ENCODE measurements around the gene RNGTT. TPM values are rescaled to one million over a fixed set of nuclear protein-coding genes. Genes with fewer than 3 reads are reported as not detected.

RNGTT gene
- total and polyA plus RNA-seq, 7 donors: 3.9 to 8.8 (median 7.9) TPM

DNA sequence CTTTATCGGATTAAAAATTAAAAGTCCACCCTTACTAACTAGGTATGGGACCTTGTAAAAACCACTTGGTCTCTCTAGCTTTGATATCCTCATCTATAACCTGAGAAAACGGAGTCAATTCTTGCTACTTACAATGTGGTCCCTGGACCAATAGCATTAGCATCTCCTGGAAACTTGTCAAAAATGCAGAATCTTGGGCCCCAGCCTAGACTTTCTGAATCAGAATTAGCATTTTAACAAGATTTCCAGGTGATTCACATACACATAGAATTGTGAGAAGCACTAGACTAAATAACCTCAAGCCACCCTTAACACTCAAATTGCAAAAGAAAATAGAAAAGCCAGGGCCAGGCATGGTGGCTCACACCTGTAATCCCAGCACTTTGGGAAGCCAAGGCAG lies 96.6 kb downstream of the RNGTT start:
- peaks cover 18% of the 10 kb centered on the region for H3K4me1 ChIP-seq
- H3K27me3 ChIP-seq (ENCODE audit: insufficient read depth in 3 of 3, low read length in 2 of 3): no peaks in the 10 kb centered on the region
- H3K9me3 ChIP-seq: no peaks in the 10 kb centered on the region
- no peak overlapping the region for H3K27ac ChIP-seq
- no peak overlapping the region for H3K4me3 ChIP-seq
- intact Hi-C loops (cut with DNase I): loop anchor here in 1 of 2 donors (10.0 kb wide), 1 partner anchor 1802 kb away; no protein-coding TSS in a partner anchor
- DNase-seq: no peak
- 95 to 97% (median 97%) methylated on average over 2 of the region's 2 CpGs for WGBS, 3 donors
- TF ChIP-seq, protein P1, sequence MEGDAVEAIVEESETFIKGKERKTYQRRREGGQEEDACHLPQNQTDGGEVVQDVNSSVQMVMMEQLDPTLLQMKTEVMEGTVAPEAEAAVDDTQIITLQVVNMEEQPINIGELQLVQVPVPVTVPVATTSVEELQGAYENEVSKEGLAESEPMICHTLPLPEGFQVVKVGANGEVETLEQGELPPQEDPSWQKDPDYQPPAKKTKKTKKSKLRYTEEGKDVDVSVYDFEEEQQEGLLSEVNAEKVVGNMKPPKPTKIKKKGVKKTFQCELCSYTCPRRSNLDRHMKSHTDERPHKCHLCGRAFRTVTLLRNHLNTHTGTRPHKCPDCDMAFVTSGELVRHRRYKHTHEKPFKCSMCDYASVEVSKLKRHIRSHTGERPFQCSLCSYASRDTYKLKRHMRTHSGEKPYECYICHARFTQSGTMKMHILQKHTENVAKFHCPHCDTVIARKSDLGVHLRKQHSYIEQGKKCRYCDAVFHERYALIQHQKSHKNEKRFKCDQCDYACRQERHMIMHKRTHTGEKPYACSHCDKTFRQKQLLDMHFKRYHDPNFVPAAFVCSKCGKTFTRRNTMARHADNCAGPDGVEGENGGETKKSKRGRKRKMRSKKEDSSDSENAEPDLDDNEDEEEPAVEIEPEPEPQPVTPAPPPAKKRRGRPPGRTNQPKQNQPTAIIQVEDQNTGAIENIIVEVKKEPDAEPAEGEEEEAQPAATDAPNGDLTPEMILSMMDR (IDR thresholded peaks at IDR 0.05): no peak
- no peaks in the 10 kb centered on the region for H3K36me3 ChIP-seq (ENCODE audit: insufficient read depth in 1 of 2, low read depth in 1 of 2)
- no peak for ATAC-seq

DNA sequence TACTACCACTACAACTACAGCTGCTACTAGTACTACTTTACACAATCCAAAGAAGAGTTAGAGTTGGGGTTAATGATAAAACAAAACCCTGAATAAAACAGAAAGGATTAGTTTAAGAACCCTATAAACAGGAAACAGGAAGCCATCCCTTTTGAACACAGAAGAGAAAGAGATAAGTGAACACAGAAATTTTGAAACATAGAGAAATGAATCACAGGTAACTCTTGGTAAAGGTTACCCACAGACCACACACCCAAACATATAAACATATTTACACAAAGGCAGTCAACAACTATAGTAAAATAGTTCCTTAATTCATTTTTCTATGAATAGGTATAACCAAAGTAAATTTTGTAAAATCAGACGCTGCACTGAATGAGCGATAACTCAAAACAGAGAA lies 98.1 kb downstream of the RNGTT start:
- WGBS, 3 donors: 97 to 100% (median 99%) methylated on average over 2 of the region's 2 CpGs

DNA sequence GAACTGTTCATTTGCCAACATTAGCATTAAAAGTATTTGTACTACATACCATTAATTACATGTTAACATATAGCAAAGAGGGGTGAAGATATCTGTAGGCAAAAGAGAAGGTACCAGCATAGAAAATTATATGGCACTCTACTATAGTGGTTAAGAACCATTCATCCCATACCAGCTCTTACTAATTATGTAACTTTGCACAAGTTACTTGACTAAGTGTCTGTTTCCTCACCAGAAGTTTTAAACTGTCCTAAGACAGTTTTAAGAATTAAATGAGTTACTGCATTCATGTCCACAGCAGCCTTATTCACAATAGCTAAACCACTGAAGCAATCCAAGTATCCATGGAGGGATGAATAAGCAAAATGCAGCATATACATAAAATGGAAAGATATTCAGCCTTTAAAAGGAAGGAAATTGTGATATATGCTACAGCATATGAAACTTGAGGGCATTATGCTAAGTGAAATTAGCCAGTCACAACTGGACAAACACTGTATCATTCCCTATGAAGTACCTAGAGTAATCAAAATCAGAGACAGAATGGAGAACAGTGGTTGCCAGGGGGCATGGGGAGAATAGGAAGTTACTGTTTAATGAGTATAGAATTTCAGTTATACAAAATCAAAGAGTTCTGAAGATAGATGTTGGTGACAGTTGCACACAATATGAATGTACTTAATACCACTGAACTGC lies 98.9 kb downstream of the RNGTT start:
- TF ChIP-seq, protein P1 (IDR thresholded peaks at IDR 0.05): no peak
- intact Hi-C loops (cut with DNase I): loop anchor here in 1 of 2 donors (10.0 kb wide), 1 partner anchor 1800 kb away; no protein-coding TSS in a partner anchor
- H3K4me1 ChIP-seq: peaks cover 10% of the 10 kb centered on the region
- H3K36me3 ChIP-seq (ENCODE audit: insufficient read depth in 1 of 2, low read depth in 1 of 2): no peaks in the 10 kb centered on the region
- no peaks in the 10 kb centered on the region for H3K9me3 ChIP-seq
- no peak for ATAC-seq
- no peak overlapping the region for H3K4me3 ChIP-seq
- H3K27me3 ChIP-seq (ENCODE audit: insufficient read depth in 3 of 3, low read length in 2 of 3): no peaks in the 10 kb centered on the region
- H3K27ac ChIP-seq: no peak overlapping the region
- no peak for DNase-seq

More for the DNA sequence above, 98.1 kb downstream of the RNGTT start:
- Histone ChIP-seq H3K27ac (no peak overlapping the region), H3K4me1 (peaks cover 18% of the 10 kb centered on the region), H3K36me3 (ENCODE audit: insufficient read depth in 1 of 2, low read depth in 1 of 2) (no peaks in the 10 kb centered on the region), H3K4me3 (no peak overlapping the region), H3K27me3 (ENCODE audit: insufficient read depth in 3 of 3, low read length in 2 of 3) (no peaks in the 10 kb centered on the region), H3K9me3 (no peaks in the 10 kb centered on the region)
- DNase-seq (no peak), ATAC-seq (no peak)
- intact Hi-C loops (cut with DNase I): loop anchor here in 1 of 2 donors (10.0 kb wide), 1 partner anchor 1800 kb away; no protein-coding TSS in a partner anchor
- TF ChIP-seq, protein P1 (IDR thresholded peaks at IDR 0.05): no peak

DNA sequence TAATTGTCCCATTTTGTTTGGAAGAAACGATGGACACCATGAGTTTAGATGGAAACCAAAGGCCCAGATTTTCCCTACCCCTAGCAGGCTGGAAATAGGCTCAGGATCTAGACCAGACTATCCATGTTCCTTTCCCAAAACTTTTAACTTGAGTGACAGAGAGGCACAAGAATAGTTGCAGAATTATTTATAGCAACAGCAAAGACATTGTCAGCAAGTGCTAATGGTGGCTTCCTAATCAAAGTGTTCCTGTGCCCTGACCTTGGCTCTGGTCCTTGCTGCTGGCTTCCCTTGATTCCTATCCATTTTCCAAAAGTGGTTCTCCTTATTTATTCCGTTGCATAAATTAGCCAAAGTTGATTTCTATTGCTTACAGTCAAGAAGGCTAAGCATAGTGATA lies 103.1 kb downstream of the RNGTT start:
- no peak overlapping the region for H3K4me3 ChIP-seq
- DNase-seq (no peak), ATAC-seq (no peak)
- no peaks in the 10 kb centered on the region for H3K27me3 ChIP-seq (ENCODE audit: insufficient read depth in 3 of 3, low read length in 2 of 3)
- H3K27ac ChIP-seq: no peak overlapping the region
- H3K4me1 ChIP-seq: peaks cover 6% of the 10 kb centered on the region
- TF ChIP-seq, protein P1 (IDR thresholded peaks at IDR 0.05): no peak
- 66 to 88% (median 83%) methylated on average over 2 of the region's 2 CpGs for WGBS, 3 donors
- H3K36me3 ChIP-seq (ENCODE audit: insufficient read depth in 1 of 2, low read depth in 1 of 2): no peaks in the 10 kb centered on the region
- intact Hi-C loops (cut with DNase I): loop anchor here in 1 of 2 donors (10.0 kb wide), 1 partner anchor 1796 kb away; no protein-coding TSS in a partner anchor
- no peaks in the 10 kb centered on the region for H3K9me3 ChIP-seq
